Smooth muscle cell (in vitro differentiated cells): Measurements from ENCODE around the gene SSPN. TPM values are rescaled to one million over a fixed set of nuclear protein-coding genes. Genes with fewer than 3 reads are reported as not detected.

Experiments
- DNase-seq: peaks from one replicate; lab custom pipeline; 2025; ENCODE audit not compliant: unreplicated experiment; lab: John Stamatoyannopoulos, UW
- H2AFZ ChIP-seq: fragments of 200-600 bp; sonication (generic); 2 replicates; pipeline ENCODE4 v1.6.0; 2016; ENCODE audit warnings: antibody characterized with exemption, low read depth, mild to moderate bottlenecking
- H3F3A ChIP-seq: fragments of 200-600 bp; sonication (generic); 2 replicates; pipeline ENCODE4 v1.6.0; 2017; ENCODE audit warnings: antibody characterized with exemption, low read depth
- H3K27ac ChIP-seq: fragments of 200-600 bp; sonication (generic); 2 replicates; pipeline ENCODE4 v1.5.1; 2016; ENCODE audit warnings: low read depth, mild to moderate bottlenecking
- H3K27me3 ChIP-seq: fragments of 200-600 bp; sonication (generic); 2 replicates; pipeline ENCODE4 v1.6.1; 2016; ENCODE audit warnings: low read depth, mild to moderate bottlenecking
- H3K36me3 ChIP-seq: fragments of 200-600 bp; sonication (generic); 2 replicates; pipeline ENCODE4 v1.5.1; 2016; ENCODE audit warnings: low read depth
- H3K4me1 ChIP-seq: fragments of 200-600 bp; sonication (generic); 2 replicates; pipeline ENCODE4 v1.5.1; 2016; ENCODE audit warnings: low read depth
- H3K4me2 ChIP-seq: fragments of 200-600 bp; sonication (generic); 2 replicates; pipeline ENCODE4 v1.6.0; 2016; ENCODE audit warnings: mild to moderate bottlenecking
- H3K4me3 ChIP-seq: fragments of 200-600 bp; sonication (generic); 2 replicates; pipeline ENCODE4 v1.5.1; 2016; ENCODE audit warnings: mild to moderate bottlenecking
- H3K79me2 ChIP-seq: fragments of 200-600 bp; sonication (generic); 2 replicates; pipeline ENCODE4 v1.6.0; 2016; ENCODE audit warnings: low read depth, mild to moderate bottlenecking
- H3K9ac ChIP-seq: fragments of 200-600 bp; sonication (generic); 2 replicates; pipeline ENCODE4 v1.6.0; 2016; ENCODE audit warnings: low read depth
- H3K9me3 ChIP-seq: fragments of 200-600 bp; sonication (generic); replicated peaks from 2 replicates; pipeline ENCODE4 v1.5.1; 2016; ENCODE audit warnings: low read depth
- H4K20me1 ChIP-seq: fragments of 200-600 bp; sonication (generic); 2 replicates; pipeline ENCODE4 v1.6.0; 2016; ENCODE audit warnings: low read depth
- whole genome bisulfite sequencing: methylation state at CpG from one replicate; pipeline ENCODE4 v1.1.7; 2016; ENCODE audit warnings: low lambda C conversion rate; 5-methylcytosine and 5-hydroxymethylcytosine counted together
- polyA plus RNA-seq: library from polyadenylated mRNA; unstranded; fragments of >200 nt; fragmentation: Nextera tagmentation; extraction: Ambion mirVana; gene quantifications from 2 replicates; pipeline ENCODE4 v1.2.1, GENCODE V29; 2016
- total RNA-seq: library from RNA; depleted of rRNA; stranded (reverse); fragments of >200 nt; gene quantifications from 2 replicates; pipeline ENCODE4 v1.2.3, GENCODE V29; 2014
- TF ChIP-seq, protein P1 (sequence below): fragments of 200-600 bp; sonication (generic); IDR thresholded peaks from 2 replicates; pipeline ENCODE4 v1.5.1; 2017; ENCODE audit warnings: borderline replicate concordance, mild to moderate bottlenecking, antibody characterized with exemption; ENCODE audit not compliant: insufficient read depth, poor library complexity, severe bottlenecking

The SSPN gene
- total and polyA plus RNA-seq, 2 experiments from 2014 or later = 22.6 to 24.4 TPM

DNA sequence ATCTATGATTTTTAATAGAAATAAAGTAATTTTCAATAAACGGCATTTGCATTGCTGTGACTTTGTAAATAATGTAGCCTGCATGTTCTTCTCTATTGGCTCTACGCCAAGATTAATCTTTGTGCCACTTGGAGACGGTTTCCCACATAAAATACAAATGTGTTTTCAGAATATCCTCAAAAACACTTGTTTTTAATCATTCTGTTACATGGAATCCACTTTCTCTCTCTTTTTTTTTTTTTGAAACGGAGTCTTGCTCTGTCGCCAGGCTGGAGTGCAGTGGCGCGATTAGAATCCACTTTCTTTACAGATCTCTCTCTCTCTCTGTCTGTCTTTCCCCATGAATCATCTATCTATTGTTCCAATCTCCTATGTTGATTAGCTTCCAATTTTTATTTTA lies 22.8 kb upstream of the SSPN start:
- 92% methylated on average over 7 of the region's 7 CpGs for WGBS
- H3F3A ChIP-seq = no peaks in the 10 kb centered on the region

DNA sequence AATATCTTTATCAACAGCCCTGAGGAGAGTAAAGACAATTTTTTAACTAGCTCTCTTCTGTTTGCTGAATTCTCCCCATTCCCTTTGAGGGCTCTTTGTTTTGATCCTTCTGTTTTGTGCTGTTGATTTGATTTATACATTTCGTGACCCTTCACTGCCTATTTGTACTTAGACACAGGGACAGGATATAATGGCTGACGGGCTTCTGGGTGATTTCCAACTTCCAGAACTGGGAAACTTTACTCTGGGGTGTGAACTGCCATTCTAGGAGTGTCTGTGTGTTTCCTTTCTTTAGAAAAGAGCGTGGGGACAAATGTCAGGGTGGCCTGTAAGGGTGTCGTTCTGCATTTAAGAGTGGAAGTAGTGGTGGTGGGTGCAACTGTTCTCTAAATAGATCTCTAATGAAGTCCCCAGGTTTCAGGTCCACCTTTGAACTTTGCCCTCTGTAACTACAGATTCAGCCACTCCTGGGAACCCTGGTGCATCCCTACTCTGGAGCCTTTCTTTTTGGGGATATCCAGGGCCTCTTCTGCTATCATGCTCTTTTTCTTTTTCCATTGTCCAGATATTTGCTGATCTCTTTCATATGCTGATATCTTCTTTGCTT lies 22.3 kb upstream of the SSPN start:
- Histone ChIP-seq H3K27ac (no peak overlapping the region), H3K4me1 (no peaks in the 10 kb centered on the region), H3F3A (no peaks in the 10 kb centered on the region), H3K4me2 (no peak overlapping the region), H2AFZ (no peak overlapping the region), H3K79me2 (no peaks in the 10 kb centered on the region), H3K9me3 (no peaks in the 10 kb centered on the region), H4K20me1 (no peaks in the 10 kb centered on the region), H3K9ac (no peak overlapping the region), H3K27me3 (no peaks in the 10 kb centered on the region), H3K4me3 (no peak overlapping the region), H3K36me3 (no peaks in the 10 kb centered on the region)
- TF ChIP-seq, protein P1, sequence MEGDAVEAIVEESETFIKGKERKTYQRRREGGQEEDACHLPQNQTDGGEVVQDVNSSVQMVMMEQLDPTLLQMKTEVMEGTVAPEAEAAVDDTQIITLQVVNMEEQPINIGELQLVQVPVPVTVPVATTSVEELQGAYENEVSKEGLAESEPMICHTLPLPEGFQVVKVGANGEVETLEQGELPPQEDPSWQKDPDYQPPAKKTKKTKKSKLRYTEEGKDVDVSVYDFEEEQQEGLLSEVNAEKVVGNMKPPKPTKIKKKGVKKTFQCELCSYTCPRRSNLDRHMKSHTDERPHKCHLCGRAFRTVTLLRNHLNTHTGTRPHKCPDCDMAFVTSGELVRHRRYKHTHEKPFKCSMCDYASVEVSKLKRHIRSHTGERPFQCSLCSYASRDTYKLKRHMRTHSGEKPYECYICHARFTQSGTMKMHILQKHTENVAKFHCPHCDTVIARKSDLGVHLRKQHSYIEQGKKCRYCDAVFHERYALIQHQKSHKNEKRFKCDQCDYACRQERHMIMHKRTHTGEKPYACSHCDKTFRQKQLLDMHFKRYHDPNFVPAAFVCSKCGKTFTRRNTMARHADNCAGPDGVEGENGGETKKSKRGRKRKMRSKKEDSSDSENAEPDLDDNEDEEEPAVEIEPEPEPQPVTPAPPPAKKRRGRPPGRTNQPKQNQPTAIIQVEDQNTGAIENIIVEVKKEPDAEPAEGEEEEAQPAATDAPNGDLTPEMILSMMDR = no peak
- no peak for DNase-seq
- WGBS = 88% methylated on average over 4 of the region's 4 CpGs

More for the DNA sequence above, 22.8 kb upstream of the SSPN start:
- no peak overlapping the region for H2AFZ ChIP-seq
- H3K27ac ChIP-seq = no peak overlapping the region
- TF ChIP-seq, protein P1 = no peak
- no peaks in the 10 kb centered on the region for H3K4me1 ChIP-seq
- no peaks in the 10 kb centered on the region for H3K36me3 ChIP-seq
- no peak overlapping the region for H3K4me3 ChIP-seq
- no peaks in the 10 kb centered on the region for H3K79me2 ChIP-seq
- no peak for DNase-seq
- H3K9me3 ChIP-seq = no peaks in the 10 kb centered on the region
- H4K20me1 ChIP-seq = no peaks in the 10 kb centered on the region
- H3K27me3 ChIP-seq = no peaks in the 10 kb centered on the region
- H3K4me2 ChIP-seq = no peak overlapping the region
- H3K9ac ChIP-seq = no peak overlapping the region

DNA sequence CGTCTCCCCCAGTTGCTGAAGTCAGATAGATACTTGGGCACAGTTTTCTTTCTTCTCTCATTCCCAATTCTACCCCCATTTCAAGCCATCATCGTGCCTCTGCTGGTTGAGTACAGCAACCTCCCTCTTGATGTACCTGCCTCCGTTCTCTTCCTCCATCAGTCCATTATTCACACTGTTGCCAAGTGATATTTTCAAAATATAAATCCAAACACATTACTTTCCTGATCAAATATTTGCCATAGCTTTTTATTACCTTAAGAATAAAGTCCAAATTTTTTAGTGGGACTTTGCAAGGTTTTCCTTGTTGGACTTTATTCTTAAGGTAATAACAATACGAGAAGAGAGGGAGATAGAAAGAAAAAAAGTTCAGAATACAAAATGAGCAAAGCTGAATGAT lies 18.6 kb upstream of the SSPN start:
- H3K27me3 ChIP-seq = no peaks in the 10 kb centered on the region
- H3K27ac ChIP-seq = no peak overlapping the region
- no peaks in the 10 kb centered on the region for H3K36me3 ChIP-seq
- H3K4me1 ChIP-seq = no peaks in the 10 kb centered on the region
- H3K9ac ChIP-seq = no peak overlapping the region
- no peak overlapping the region for H3K4me3 ChIP-seq
- no peak overlapping the region for H3K4me2 ChIP-seq
- H3K79me2 ChIP-seq = no peaks in the 10 kb centered on the region
- H3K9me3 ChIP-seq = no peaks in the 10 kb centered on the region
- no peak for DNase-seq
- TF ChIP-seq, protein P1 = no peak
- no peaks in the 10 kb centered on the region for H3F3A ChIP-seq
- H2AFZ ChIP-seq = no peak overlapping the region
- no peaks in the 10 kb centered on the region for H4K20me1 ChIP-seq
- 90% methylated on average over 4 of the region's 4 CpGs for WGBS

DNA sequence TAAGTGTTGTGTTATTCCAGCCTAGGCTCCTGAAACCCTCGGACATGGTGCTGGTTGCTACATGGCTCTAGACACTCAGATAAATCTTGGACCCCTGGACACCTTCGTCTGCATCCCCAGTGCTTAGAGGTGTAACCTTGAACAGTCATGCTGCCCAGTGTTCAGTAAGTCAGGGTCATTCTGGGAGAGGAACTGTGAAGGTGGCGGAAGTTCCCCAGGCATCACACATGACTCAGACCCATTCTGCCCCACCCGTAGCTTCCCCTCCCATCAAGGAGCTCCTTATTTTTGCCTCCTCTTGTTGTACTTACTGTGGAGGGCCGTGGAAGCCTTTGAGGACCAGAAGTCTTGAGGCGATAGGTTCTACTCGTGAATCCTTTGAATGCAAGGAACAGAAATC lies 18.1 kb upstream of the SSPN start:
- no peaks in the 10 kb centered on the region for H3K36me3 ChIP-seq
- no peak for DNase-seq
- no peaks in the 10 kb centered on the region for H3F3A ChIP-seq
- no peak overlapping the region for H3K27ac ChIP-seq
- no peak overlapping the region for H3K4me2 ChIP-seq
- no peaks in the 10 kb centered on the region for H3K79me2 ChIP-seq
- H3K9me3 ChIP-seq = no peaks in the 10 kb centered on the region
- TF ChIP-seq, protein P1 = no peak
- H2AFZ ChIP-seq = no peak overlapping the region
- H3K4me1 ChIP-seq = no peaks in the 10 kb centered on the region
- H4K20me1 ChIP-seq = no peaks in the 10 kb centered on the region
- no peak overlapping the region for H3K4me3 ChIP-seq
- WGBS = 76% methylated on average over 7 of the region's 7 CpGs
- no peaks in the 10 kb centered on the region for H3K27me3 ChIP-seq
- no peak overlapping the region for H3K9ac ChIP-seq
